Measurements from ENCODE around the gene KMT2B. TPM values are rescaled to one million over a fixed set of nuclear protein-coding genes. Genes with fewer than 3 reads are reported as not detected.
A peak's percentile ranks its signal among the peaks of the same experiment; 100 is the strongest.

KMT2B gene
- total RNA-seq, 2 donors from 2014 or later, result 32.1 to 46.9 TPM

DNA sequence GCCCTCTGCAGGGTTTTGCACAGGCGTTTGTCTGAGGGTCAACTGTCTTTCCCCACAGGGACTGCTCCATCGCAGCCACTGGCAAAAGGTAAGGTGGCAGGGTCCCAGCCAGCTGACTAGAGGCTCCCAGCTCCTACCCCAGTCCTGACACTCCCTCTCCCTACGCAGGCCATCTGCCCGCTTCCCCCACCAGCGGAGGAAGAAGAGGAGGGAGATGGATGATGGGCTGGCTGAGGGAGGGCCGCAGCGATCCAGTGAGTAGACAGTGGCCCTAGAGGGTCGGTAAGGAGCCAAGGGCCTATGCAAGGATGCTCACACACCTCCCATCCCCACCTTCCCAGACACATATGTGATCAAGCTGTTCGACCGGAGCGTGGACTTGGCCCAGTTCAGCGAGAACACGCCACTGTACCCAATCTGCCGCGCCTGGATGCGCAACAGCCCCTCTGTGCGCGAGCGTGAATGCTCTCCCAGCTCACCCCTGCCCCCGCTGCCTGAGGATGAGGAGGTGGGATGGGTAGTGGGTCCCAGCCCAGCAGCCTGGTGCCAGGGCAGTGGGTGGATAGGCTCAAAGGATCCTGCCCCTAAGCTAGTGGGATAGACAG lies 35.0 kb downstream of the KMT2B start:
- TF ChIP-seq, protein P1, sequence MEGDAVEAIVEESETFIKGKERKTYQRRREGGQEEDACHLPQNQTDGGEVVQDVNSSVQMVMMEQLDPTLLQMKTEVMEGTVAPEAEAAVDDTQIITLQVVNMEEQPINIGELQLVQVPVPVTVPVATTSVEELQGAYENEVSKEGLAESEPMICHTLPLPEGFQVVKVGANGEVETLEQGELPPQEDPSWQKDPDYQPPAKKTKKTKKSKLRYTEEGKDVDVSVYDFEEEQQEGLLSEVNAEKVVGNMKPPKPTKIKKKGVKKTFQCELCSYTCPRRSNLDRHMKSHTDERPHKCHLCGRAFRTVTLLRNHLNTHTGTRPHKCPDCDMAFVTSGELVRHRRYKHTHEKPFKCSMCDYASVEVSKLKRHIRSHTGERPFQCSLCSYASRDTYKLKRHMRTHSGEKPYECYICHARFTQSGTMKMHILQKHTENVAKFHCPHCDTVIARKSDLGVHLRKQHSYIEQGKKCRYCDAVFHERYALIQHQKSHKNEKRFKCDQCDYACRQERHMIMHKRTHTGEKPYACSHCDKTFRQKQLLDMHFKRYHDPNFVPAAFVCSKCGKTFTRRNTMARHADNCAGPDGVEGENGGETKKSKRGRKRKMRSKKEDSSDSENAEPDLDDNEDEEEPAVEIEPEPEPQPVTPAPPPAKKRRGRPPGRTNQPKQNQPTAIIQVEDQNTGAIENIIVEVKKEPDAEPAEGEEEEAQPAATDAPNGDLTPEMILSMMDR (IDR thresholded peaks at IDR 0.05), result no peak
- Histone ChIP-seq H3K4me1 (no peaks in the 10 kb centered on the region), H3K4me3 (no peak overlapping the region), H3K36me3 (peaks cover 5% of the 10 kb centered on the region), H3K27ac (no peak overlapping the region), H3K9me3 (no peaks in the 10 kb centered on the region), H3K27me3 (no peaks in the 10 kb centered on the region), H3K9ac (ENCODE audit: low read depth in 2 of 2, low read length in 2 of 2) (no peak overlapping the region)
- intact Hi-C loops (cut with DNase I), result no loop called here
- DNase-seq, result no peak

DNA sequence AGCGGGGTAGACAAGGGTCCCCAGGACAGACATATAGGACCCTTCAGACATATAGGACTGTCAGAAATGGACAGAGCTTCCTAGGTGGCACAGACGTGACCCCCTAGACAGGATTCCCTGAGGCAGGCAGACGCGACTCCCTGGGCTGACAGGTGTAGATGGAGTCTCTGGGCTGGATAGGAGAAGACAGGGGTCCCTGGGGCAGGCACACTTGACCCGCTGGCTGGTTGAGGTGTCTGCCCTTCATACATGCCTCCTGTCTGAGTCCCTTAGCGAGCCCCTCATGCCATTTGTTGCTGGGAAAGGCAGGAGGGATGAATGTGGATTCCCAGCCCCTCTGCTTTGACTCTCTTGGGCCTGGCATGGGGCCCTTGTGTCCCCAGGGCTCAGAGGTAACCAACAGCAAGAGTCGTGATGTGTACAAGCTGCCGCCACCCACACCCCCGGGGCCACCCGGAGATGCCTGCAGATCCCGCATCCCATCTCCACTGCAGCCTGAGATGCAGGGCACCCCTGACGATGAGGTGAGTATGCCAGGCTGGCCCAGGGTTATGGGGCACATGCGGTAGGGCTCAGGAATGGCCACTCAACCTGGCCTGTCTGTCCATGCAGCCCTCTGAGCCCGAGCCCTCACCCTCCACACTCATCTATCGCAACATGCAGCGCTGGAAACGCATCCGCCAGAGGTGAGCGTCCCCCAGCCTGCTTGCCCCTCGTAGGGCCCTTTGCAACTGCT lies 36.0 kb downstream of the KMT2B start:
- Histone ChIP-seq H3K4me1 (no peaks in the 10 kb centered on the region), H3K27me3 (no peaks in the 10 kb centered on the region), H3K36me3 (peaks cover 5% of the 10 kb centered on the region), H3K9ac (ENCODE audit: low read depth in 2 of 2, low read length in 2 of 2) (no peak overlapping the region), H3K27ac (no peak overlapping the region), H3K4me3 (no peak overlapping the region), H3K9me3 (no peaks in the 10 kb centered on the region)
- TF ChIP-seq, protein P1 (IDR thresholded peaks at IDR 0.05), result no peak
- intact Hi-C loops (cut with DNase I), result no loop called here
- DNase-seq, result no peak

DNA sequence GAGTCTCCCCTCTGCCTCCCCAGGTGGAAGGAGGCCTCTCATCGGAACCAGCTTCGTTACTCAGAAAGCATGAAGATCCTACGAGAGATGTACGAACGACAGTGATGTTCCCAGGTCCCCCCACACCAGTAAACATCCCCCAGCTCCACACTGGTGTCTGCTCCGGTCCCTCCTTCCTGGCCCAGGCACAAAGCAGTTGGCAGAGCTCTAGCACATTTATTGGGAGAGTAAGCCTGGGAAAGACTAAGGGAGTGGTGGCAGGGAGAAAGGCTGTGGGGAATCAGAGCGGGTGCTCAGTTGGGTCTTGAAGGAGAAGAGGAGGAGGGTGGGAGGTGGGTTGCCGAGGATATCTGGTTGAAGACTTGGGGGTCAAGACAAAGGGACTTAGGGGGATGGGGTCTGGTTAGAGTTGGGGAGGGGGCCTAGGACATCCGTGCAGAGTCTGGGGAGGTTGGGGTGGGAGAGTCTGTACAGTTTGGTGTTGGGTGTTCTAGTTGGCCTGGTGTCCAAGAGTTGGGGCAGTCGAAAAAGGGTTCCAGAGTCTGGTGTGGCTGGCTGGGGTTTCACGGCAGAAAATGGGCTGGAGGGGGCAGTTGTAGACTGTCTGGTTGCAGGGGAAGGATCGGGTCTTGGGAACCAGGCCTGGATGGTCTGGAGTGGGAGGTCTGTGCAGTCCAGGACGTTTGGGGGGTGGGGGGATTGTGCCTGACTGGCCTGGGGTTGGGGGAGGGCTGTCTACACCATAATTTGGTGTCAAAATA lies 36.7 kb downstream of the KMT2B start:
- H3K27me3 ChIP-seq, result no peaks in the 10 kb centered on the region
- H3K9ac ChIP-seq (ENCODE audit: low read depth in 2 of 2, low read length in 2 of 2), result peak overlapping the region in 1 of 2 donors; percentile 30
- no peak overlapping the region for H3K27ac ChIP-seq
- no peaks in the 10 kb centered on the region for H3K4me1 ChIP-seq
- DNase-seq, result no peak
- H3K9me3 ChIP-seq, result no peaks in the 10 kb centered on the region
- TF ChIP-seq, protein P1 (IDR thresholded peaks at IDR 0.05), result no peak
- intact Hi-C loops (cut with DNase I), result no loop called here
- H3K36me3 ChIP-seq, result peaks cover 5% of the 10 kb centered on the region
- H3K4me3 ChIP-seq, result no peak overlapping the region

DNA sequence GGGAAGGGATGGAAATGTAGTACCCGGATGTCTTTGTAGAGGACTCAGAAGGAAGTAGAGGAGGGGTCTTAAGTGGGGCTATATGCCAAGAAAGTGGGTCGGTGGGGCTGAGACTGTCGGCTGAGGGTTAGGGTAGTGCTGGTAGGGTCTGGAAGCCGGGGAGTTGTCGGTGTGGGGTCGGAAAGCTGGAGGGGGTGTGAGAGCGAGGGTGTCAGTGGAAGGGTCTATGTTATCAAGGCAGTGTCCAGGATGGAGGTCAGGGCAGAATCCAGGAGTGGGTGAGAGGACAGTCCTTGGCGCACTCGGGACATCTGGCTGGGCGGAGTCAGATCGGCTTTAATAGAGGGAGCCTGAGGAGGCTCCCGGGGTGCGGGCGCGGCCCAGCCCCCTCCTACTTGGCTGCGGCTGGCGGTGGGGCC lies 37.3 kb downstream of the KMT2B start:
- Histone ChIP-seq H3K9me3 (no peaks in the 10 kb centered on the region), H3K9ac (ENCODE audit: low read depth in 2 of 2, low read length in 2 of 2) (peak overlapping the region; percentile 30 to 55), H3K4me1 (no peaks in the 10 kb centered on the region), H3K27ac (no peak overlapping the region), H3K27me3 (no peaks in the 10 kb centered on the region), H3K36me3 (peaks cover 5% of the 10 kb centered on the region), H3K4me3 (peak overlapping the region; percentile 26)
- TF ChIP-seq, protein P1 (IDR thresholded peaks at IDR 0.05), result no peak
- no peak for DNase-seq
- intact Hi-C loops (cut with DNase I), result no loop called here

DNA sequence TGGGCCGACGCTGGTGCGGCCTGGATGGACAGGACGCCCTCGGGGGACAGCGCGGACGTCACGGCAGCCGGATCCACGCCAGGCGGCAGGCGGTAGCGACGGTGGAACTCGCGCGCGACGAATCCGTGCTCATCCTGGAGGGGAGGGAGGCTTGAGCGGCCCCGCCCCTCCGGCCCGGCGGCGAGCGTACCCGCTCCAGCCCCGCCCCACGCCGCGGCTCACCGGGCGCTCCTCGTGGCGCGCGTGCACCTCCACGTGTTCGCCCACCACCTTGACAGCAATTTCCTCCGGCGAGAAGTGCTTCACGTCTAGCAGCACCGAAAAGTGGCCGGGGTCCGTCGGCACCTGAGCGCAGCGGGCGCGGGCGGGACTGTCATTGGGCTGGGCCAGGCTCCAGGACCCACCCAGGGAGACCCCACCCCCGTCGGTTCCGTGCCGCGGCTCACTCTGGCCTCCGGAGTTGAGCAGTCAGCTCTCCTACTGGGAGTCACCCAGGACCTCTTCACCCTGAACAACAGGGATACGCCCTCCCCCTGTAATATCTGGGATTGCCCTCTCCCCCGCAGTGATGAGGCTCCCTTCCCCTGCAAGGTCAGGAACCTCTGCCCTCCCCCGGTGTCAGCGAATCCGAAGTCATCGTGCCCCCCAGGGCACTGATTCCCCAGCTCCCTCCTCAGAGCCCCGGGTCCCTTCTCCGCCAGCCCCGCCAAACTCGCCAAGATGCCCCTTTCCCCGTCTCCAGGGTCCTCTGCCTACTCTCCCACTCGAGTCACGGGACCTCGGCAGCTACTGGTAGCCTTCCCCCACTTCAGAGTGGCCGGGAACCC lies 38.0 kb downstream of the KMT2B start:
- H3K4me3 ChIP-seq, result peak overlapping the region; percentile 26
- TF ChIP-seq, protein P1 (IDR thresholded peaks at IDR 0.05), result no peak

More for the DNA sequence above, 38.0 kb downstream of the KMT2B start:
- H3K9me3 ChIP-seq, result no peaks in the 10 kb centered on the region
- no peaks in the 10 kb centered on the region for H3K27me3 ChIP-seq
- H3K36me3 ChIP-seq, result peaks cover 5% of the 10 kb centered on the region
- DNase-seq, result peak; percentile 73
- intact Hi-C loops (cut with DNase I), result no loop called here
- H3K27ac ChIP-seq, result peak overlapping the region; percentile 72
- peak overlapping the region; percentile 53 to 55 for H3K9ac ChIP-seq (ENCODE audit: low read depth in 2 of 2, low read length in 2 of 2)
- no peaks in the 10 kb centered on the region for H3K4me1 ChIP-seq
